Pons (tissue), 1 donor: ENCODE measurements around the gene PTAR1.

Experiments used
- DNase-seq: peaks from one replicate; pipeline ENCODE4 v3.0.0-alpha.2; 2016; ENCODE audit warnings: low spot score

Gene PTAR1

DNA sequence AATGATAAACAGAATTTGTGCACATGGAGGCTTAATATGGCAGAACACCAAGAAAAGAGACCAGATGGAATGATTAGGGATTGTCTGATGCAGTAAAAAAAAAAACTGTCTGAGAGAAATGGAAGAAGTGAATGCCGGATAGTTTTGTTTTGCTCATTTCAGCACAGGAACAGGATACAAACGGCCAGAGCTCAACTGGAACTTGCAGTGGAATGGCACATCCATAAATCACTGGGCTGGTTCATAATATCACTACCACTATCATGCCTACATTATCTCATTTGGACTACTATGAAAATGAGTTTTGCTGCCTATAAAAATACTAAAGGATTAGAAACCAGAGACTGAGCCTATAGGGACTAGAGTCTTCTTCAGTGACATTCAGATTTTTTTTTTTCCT lies 9.7 kb downstream of the PTAR1 start:
- no peak for DNase-seq

DNA sequence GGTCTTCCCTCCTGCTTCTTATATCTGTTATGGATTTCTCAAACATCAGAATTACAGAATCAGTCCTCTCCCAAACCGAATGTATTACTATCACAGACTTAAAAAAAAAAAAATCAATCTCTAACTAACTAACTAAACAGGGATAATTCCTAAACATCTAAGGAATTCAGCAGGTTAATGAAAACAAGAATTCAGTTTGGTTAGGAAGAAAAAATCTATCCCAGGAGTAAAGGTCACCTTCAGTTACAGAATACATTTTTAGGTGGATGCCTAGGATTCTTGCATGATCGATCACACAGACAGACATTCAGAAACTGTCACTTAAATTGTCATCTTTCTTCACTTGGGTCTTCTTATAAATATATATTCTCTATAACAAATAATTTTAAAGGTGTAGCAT lies 11.5 kb downstream of the PTAR1 start:
- DNase-seq = no peak

DNA sequence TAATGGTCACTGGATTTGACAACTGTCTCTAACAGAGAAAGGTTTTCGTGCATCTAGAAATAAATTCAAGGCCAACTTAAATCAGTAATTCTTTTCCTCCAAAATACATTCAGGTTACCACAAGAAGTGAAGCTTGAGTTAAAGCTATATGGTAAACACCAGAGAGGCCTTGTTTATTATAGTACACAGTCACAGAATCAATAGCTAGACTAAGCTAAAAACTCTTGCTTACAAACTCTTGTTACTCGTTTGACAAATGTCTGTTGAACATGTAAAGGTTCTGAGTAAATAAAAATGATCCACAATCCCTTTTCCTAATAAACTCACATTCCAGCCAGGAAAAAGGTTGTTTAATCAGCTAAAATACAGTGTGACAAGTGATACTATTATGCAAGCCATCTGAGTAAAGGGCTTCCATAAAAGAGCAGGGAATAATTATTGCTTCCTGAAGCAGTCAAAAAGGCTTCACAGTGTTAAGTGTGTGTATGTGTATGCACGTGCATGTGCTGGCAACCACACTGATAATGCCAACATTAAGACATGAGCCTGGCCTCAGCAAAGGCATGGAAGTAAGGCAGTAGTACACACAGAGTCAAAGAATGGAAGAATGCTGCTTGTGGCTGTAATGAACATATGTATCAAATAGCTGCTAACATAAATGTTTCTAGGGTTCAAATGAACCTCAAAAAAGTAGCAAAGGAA lies 12.8 kb downstream of the PTAR1 start:
- no peak for DNase-seq

DNA sequence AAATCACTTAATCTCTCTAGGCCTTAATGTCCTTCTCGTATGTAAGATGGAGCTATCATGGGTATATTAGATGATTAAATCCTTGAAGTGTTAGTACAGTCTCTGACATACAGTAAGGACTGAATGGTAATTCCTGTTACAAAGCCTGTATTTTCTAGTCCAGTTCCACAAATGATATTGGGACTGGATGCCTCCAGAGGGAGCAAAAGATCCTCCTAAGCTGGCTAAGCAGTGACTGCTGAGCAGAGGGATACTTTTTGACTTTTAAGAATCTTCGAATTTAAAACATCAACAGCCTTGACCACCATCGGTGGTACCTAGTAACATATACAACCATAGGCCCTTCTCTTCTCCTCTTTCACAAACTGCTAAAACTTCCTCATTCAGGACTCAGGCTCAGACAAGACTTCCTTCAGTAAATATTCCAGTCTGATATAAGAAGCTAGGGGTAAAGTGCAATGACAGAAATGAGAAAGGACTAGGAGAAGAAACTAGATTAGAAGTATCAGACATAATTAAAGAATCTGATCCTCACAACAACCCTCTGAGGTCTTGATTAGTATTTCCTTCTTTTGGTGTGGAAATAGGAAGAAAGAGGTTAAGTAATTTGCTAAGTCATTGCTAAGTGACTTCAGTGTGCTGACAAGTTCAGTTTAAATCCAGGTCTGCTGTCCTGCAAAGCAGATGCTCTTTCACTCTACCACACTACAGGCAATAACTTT lies 13.9 kb downstream of the PTAR1 start:
- DNase-seq = no peak

DNA sequence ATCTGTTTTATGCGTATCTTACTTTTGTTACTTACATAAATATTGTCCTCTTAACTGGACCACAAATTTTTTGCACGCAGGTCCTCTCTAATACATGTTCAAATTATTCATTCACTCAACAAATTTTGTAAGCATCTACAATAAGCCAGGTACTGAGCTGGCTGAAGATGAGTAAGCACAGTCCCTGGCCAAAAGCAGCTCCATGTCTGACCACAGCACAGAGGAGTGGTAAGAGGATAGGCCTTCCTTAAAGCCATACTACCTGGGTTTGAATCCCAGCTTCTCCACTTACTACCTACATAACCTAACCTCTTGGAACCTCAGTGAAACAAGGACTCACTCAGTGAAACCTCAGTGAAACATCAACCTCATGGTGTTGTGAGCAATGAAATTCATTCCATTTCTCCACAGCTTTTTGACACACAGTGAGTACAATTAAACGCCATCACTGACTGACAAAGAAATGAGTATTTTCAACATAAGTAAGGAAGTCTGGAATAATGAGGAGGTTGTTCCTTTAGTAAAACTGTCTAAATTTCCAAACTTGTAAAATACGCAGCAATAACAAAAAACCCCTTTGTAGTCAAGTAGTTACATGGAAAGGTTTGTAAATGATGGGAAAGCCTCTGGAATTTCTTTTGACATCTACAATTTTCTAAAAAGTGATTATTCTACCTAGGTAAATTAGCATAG lies 15.0 kb downstream of the PTAR1 start:
- DNase-seq = no peak

DNA sequence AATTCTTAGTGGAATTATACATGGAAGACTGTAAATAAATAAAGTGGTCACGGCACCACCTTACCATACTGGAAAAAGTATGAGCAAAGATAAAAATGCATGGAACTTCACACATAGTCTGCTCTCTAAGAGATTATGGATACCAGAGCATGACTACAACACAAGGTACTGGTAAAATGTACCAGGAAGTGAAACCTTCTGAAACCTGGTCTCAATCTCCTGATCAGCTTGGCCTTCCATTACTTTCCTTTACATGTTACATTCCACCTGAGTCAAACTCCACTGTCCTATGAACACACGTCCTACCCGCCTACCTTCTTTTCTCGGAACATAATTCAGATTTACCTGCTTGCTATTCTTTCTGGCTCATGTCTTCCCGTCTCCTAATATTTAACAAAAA lies 15.9 kb downstream of the PTAR1 start:
- DNase-seq = no peak

DNA sequence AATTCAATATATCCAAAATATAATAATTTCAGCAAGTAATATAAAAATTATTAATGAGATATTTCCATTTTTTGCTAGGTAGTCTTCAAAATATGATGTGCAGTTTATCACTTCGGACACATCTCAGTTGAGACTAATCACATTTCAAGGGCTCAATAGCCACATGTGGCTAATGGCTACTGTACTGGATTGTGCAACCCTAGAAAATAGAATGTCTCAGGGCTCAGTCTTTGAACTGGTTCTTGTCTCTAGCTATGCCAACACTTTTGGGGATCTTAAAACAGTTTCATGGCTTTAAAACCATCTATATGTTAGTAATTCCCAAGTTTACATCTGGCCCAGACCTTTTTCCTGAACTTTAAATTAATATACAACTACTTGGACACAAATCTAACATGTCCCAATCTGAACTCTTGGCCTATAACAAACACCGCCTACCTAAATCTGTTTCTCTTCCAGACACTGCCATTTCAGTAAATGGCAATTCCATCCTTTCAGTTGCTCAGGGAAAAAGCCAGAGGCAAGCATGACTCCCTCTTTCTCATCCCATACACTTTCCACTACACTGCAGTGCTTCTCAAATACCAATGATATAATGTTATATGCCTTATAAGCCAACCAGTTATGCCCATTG lies 18.8 kb downstream of the PTAR1 start:
- no peak for DNase-seq

DNA sequence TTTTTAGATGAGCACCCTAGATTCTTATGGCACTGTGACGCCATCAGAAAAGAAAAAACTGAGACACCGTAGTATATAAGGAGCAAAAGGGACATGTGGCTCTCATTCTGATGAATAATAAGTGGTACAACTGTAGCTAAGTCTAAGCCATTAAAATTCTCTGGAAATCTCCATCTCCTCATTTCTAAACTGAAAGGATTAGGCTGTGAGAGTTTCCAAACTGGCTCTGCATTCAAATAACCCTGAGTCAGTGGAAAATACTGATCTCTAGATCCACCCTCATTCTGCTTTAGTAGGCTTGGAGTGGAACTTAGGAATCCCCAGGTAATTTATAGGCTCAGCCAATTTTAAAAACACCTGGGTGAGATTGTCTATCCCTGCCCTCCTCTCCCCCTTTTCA lies 28.5 kb downstream of the PTAR1 start:
- DNase-seq = no peak

DNA sequence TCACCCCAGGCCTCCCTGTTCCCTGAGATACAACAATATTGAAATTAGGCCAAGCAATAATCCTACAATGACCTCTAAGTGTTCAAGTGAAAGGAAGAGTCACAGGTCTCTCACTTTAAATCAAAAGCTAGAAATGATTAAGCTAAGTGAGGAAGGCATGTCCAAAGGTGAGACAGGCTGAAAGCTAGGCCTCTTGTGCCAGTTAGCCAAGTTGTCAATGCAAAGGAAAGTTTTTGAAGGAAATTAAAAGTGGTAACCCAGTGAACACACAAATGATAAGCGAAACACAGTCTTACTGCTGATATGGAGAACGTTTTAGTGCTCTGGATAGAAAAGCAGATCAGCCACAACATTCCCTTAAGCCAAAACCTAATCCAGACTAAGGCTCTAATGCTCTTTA lies 39.8 kb downstream of the PTAR1 start:
- no peak for DNase-seq

DNA sequence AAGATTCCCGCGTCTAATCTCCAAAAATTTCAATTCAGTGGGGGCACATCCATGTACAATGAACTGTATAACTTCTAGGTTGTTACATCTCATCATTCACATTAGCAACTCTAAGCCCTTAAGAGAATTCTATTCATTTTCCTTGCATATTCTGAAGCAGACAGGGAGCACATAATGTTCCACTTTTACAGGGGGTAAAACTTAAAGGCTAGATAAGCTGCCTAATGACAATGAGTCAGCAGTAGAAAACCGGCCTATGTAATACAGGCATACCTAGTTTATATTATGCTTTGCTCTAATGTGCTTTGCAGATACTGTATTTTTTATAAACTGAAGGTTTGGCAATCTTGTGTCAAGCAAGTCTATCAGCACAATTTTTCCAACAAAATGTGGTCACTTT lies 40.4 kb downstream of the PTAR1 start:
- no peak for DNase-seq

DNA sequence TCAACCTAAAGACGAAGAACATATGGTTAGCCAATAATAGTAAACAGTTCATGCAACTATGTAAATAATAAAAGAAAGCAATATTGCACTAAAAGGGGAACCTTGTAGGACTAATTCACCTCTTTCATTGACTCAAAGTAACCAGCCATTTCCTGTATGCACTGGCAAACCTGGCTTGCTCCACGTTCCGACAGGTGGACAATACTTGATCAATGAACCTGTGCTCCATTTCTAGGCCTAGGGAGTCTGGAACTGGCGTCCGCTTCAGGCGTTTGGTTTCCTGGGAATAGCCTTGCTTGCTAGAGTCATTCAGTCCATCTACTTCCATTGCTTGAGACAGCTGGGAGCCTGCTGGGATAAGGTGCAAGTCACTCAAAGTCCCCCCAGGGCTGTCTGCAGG lies 41.6 kb downstream of the PTAR1 start:
- no peak for DNase-seq

DNA sequence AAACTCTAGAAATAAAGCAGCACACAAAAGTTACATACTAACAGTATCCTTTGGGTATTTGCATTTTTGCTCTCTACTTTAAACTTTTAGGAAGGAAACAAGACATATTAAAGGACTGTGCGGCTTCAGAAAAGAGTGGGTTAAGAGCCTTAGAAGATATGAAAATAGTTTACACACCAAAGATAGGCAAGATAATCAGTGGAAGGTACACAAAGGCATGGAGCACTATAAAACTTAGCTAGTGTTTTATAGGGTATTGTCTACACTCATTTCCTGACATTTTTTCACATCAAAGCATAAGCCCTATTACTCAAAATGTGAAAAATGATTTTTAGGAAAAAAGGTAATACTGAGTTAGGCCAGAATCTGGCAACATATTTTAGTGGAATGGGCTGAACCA lies 44.0 kb downstream of the PTAR1 start:
- DNase-seq = no peak

DNA sequence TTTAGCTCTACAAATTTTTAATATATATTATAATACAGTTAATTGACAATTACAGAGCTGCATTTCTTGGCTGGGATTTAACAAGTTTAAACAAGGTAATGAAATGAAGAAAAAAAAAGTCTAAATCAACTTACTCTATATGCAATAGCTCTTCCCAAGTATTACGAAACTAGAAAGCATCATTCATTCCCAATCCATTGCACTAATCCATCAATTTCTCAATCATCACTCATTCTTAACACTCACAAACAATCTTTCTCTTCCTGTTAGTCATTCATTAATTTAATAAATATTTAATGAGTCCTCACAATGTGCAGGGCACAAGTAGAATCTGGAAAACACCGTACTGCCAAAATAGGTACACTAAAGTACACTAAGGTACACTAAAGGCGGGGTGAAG lies 44.7 kb downstream of the PTAR1 start:
- no peak for DNase-seq

DNA sequence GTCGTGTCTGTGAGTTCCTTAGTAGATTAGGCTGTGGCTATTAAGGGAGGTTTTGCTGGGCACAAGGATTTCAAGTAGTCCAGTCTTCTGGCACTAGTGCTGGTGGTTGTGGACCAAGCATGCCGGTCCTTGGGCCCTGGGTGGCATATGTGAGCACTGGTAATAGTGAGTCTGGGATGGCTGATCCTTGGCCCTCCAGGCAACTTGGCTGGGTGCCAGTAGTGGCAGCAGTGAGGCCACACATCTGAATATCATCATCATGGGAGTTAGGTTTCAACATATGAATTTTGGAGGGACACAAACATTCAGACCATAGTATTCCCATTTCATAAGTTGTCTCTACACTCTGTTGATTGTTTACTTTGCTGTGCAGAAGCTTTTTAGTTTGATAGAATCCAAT lies 62.3 kb downstream of the PTAR1 start:
- no peak for DNase-seq

DNA sequence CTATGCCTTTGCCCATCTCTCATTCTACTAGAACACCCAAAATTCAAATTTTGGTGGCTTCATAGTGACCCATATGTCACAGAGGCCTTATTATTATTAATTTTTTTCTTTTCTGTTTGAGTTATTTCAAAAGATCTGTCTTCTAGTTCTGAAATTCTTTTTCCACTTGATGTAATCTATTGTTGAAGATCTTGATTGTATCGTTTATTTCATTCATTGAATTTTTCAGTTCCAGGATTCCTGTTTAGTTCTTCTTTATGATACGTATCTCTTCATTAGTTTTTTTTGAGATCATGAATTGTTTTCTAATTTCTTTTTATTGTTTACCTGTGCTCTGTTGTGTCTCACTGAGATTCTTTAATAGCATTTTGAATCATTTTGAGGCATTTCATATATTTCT lies 63.0 kb downstream of the PTAR1 start:
- no peak for DNase-seq

DNA sequence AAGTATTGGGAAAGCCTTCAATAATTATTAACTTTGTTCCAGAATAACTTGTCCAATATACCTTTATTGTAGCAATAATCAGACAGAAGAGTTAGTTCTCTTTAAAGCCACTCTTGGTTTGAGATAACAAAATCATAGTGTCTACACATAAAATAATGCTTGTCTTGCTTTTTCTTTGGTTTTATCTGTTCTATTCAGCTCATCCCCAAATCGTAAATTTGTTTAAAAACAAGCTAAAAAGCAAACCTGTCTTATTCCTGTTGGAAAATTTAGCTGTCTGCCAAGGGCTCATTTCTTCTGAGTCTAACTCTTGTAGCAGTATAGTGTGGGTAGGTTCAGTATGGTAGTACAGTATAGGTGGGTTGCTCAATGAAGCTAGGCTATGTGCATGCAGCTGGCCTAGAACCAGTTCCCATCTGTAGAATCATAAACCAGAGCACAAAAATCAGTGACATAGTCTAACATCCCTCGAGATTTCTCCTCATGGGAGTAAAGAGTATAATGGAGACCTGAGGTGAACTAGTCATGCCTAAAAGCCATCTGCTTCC lies 69.7 kb downstream of the PTAR1 start:
- DNase-seq = no peak

DNA sequence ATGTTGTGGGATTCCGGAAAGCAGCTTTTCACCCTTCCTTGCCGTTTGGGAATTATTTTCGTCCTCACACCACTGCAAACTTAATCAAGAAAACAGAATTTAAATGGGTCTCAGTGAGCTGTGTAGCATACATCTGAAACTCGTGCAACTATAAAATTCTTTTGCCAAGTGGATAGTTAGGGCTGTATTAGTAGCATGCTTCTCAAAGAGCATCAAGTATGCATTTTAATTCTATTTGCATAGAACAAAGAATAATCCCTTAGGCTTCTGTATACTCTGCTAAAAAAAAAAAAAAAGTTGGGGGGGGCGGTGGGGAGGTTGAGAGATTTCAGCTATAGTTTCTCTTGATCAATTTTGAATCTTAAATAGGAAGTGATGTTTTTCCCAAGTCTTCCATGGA lies 75.9 kb downstream of the PTAR1 start:
- no peak for DNase-seq

DNA sequence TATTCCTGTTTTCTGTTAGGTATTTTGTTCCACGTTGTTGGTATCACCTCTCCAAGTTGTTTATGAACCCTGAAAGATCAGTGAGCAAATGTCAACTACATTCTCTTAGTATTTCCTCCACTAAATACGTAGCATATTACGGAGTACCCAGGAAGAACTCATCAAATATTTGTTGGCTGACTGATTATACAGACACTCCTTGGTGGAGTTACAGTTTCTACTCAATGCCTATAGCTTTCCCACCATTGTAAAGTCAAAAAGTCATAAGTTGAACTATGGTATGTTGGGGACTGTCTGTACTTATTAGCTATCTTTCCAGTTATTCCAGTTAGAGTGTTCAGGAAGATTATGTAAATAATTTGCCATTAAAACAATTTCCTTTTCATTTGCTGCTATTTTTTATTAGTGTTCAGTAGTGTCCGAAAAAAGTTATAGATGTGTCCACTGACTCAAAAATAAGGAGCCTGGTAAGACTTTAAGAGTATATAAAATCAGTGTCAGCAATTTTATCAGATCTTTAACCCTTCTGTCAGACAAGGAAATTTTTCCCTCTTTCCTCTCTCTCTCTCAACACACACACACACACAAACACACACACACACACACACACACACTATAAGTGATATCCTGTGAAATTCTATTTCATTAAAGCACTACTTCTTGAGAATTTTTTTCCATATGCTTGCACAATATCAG lies 80.8 kb downstream of the PTAR1 start:
- DNase-seq = no peak

DNA sequence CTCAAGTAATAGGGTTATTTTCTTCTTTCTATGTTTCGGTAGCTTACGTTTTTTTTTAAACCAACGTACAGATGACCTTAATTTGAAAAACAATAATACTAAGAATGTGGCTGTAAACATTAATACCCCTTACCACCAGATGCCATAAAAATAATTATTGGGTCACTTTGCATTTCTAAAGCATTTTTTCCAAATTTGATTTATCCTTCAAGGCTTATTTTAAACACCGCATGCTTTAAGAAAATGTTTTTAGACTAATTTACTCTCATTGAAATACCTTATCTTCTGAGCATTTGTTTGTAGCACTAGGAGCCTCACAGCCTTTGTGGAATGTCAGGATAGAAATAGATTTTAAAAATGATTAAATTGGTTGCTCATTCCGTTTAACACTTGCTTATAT lies 81.9 kb downstream of the PTAR1 start:
- DNase-seq = no peak

DNA sequence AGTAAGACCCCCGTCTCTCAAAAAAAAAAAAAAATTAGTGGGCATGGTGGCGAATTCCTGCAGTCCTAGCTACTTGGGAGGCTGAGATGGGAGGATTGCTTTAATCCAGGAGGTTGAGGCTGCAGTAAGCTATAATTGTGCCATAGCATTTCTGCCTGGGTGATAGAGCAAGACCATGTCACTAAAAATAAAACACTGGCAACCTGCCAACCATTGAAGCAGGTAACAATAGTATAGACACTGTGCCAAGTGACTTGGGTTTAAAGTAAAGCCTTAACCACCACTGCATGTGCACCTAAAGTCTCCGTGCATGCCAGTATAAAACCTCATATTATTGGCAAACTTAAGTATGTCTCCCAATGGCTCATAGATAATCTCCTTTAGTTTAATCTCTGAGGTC lies 84.2 kb downstream of the PTAR1 start:
- DNase-seq = no peak

DNA sequence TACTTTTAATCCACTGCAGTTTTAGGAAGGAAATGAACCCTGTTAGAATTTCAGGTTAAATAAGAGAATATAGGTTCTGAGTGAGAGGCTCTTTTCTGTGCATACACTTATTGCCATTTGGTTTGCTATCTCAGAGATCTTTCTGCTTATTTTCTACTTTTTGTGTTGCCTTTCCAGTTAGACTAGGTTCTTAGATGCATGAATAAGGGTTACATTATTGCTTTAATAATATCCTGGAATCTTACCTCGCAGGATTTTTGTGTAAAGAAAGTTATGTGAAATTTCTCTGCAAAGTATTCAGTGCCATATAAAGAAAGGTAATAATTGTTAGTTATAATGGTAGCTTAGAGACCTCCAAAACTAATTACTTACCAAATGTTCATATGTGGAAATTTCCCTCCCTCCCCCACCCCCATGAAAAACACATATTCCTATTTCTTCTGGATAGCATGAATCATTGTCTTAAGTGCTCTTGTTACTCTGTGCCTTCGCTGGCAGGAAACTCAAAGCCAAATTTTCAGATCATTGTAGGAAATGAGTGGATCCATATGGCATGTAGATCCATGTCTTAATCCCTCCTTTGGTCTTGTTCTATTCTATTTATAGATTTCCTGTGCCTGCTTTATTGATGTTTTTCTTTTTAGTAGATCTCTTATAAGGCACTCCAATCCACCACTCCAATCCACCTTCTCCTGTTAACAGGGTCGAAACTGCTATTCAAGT lies 84.9 kb downstream of the PTAR1 start:
- DNase-seq = no peak
